ENCODE measurements around the gene SGCD. TPM values are rescaled to one million over a fixed set of nuclear protein-coding genes. Genes with fewer than 3 reads are reported as not detected.

Gene SGCD
- total RNA-seq, 2 experiments from 2014 or later: not detected

GRCh38 chr5:156675395-156675794 lies 348.4 kb downstream of the SGCD start:
- Histone ChIP-seq H3K4me2 (ENCODE audit: low read length) (no peak overlapping the region), H3K4me1 (ENCODE audit: insufficient read depth, low read length, poor library complexity, severe bottlenecking) (no peaks in the 10 kb centered on the region), H2AFZ (ENCODE audit: low read length) (no peak overlapping the region), H3K79me2 (ENCODE audit: insufficient read depth, low read depth, low read length) (no peaks in the 10 kb centered on the region), H3K36me3 (ENCODE audit: insufficient read depth, low read length) (no peaks in the 10 kb centered on the region), H3K9me3 (ENCODE audit: low read length) (no peaks in the 10 kb centered on the region), H3K9me2 (ENCODE audit: insufficient read depth, low read length) (no peaks in the 10 kb centered on the region), H3K4me3 (ENCODE audit: low read depth, low read length, poor library complexity, severe bottlenecking) (no peak overlapping the region), H4K20me1 (ENCODE audit: insufficient read depth, low read length) (no peaks in the 10 kb centered on the region), H3K27ac (ENCODE audit: low read depth, low read length, poor library complexity, severe bottlenecking) (no peak overlapping the region)
- ChIA-PET CTCF (ENCODE audit: unreplicated experiment) (no interaction called here), POLR2A (interaction anchor here (1.5 kb wide), 1 partner anchor 19 kb away, joined by 3 read pairs; no protein-coding TSS in a partner anchor)
- no peak for DNase-seq (ENCODE audit: low spot score)
- BruUV-seq (replicated peaks): no TSS peak
- TF ChIP-seq CTCF (conservative IDR thresholded peaks at IDR 0.05; ENCODE audit: low read length) (no peak), EZH2phosphoT487 (IDR thresholded peaks at IDR 0.05; ENCODE audit: borderline replicate concordance, low read depth, low read length) (no peak)
- intact Hi-C loops (cut with micrococcal nuclease; ENCODE audit: unreplicated experiment): loop anchor here (10.0 kb wide), 1 partner anchor 349 kb away; no protein-coding TSS in a partner anchor

- BruUV-seq (replicated peaks): no TSS peak
- H3K4me3 ChIP-seq (ENCODE audit: low read depth, low read length, poor library complexity, severe bottlenecking): no peak overlapping the region
- DNase-seq (ENCODE audit: low spot score): no peak
- H3K79me2 ChIP-seq (ENCODE audit: insufficient read depth, low read depth, low read length): no peaks in the 10 kb centered on the region
- H3K9me2 ChIP-seq (ENCODE audit: insufficient read depth, low read length): no peaks in the 10 kb centered on the region
- peaks cover 3% of the 10 kb centered on the region for H3K4me1 ChIP-seq (ENCODE audit: insufficient read depth, low read length, poor library complexity, severe bottlenecking)
- H3K4me2 ChIP-seq (ENCODE audit: low read length): no peak overlapping the region
- TF ChIP-seq EZH2phosphoT487 (IDR thresholded peaks at IDR 0.05; ENCODE audit: borderline replicate concordance, low read depth, low read length) (no peak), CTCF (conservative IDR thresholded peaks at IDR 0.05; ENCODE audit: low read length) (no peak)
- H4K20me1 ChIP-seq (ENCODE audit: insufficient read depth, low read length): no peaks in the 10 kb centered on the region
- H3K27ac ChIP-seq (ENCODE audit: low read depth, low read length, poor library complexity, severe bottlenecking): no peak overlapping the region
- no peaks in the 10 kb centered on the region for H3K36me3 ChIP-seq (ENCODE audit: insufficient read depth, low read length)
- H3K9me3 ChIP-seq (ENCODE audit: low read length): no peaks in the 10 kb centered on the region
- intact Hi-C loops (cut with micrococcal nuclease; ENCODE audit: unreplicated experiment): loop anchor here (10.0 kb wide), 1 partner anchor 347 kb away; no protein-coding TSS in a partner anchor
- H2AFZ ChIP-seq (ENCODE audit: low read length): no peak overlapping the region
- ChIA-PET CTCF (ENCODE audit: unreplicated experiment) (no interaction called here), POLR2A (no interaction called here)
Observed at GRCh38 chr5:156677963-156678362, 351.0 kb downstream of the SGCD start.

GRCh38 chr5:156678484-156678883 lies 351.5 kb downstream of the SGCD start:
- Histone ChIP-seq H2AFZ (ENCODE audit: low read length) (peak overlapping the region; percentile 41), H3K79me2 (ENCODE audit: insufficient read depth, low read depth, low read length) (no peaks in the 10 kb centered on the region), H4K20me1 (ENCODE audit: insufficient read depth, low read length) (no peaks in the 10 kb centered on the region), H3K9me3 (ENCODE audit: low read length) (no peaks in the 10 kb centered on the region), H3K4me2 (ENCODE audit: low read length) (no peak overlapping the region), H3K4me1 (ENCODE audit: insufficient read depth, low read length, poor library complexity, severe bottlenecking) (peaks cover 7% of the 10 kb centered on the region), H3K9me2 (ENCODE audit: insufficient read depth, low read length) (no peaks in the 10 kb centered on the region), H3K27ac (ENCODE audit: low read depth, low read length, poor library complexity, severe bottlenecking) (no peak overlapping the region), H3K36me3 (ENCODE audit: insufficient read depth, low read length) (no peaks in the 10 kb centered on the region), H3K4me3 (ENCODE audit: low read depth, low read length, poor library complexity, severe bottlenecking) (no peak overlapping the region)
- no TSS peak for BruUV-seq (replicated peaks)
- ChIA-PET CTCF (ENCODE audit: unreplicated experiment) (no interaction called here), POLR2A (no interaction called here)
- no peak for DNase-seq (ENCODE audit: low spot score)
- intact Hi-C loops (cut with micrococcal nuclease; ENCODE audit: unreplicated experiment): loop anchor here (10.0 kb wide), 1 partner anchor 346 kb away; no protein-coding TSS in a partner anchor
- no peak for TF ChIP-seq CTCF (conservative IDR thresholded peaks at IDR 0.05; ENCODE audit: low read length)
- no peak for TF ChIP-seq EZH2phosphoT487 (IDR thresholded peaks at IDR 0.05; ENCODE audit: borderline replicate concordance, low read depth, low read length)

All from OCI-LY7 (cell line).